Amniotic stem cell (primary cell): Measurements from ENCODE around the gene FBXW5.
A peak's percentile ranks its signal among the peaks of the same experiment; 100 is the strongest.

Source experiments
- DNase-seq: peaks from one replicate; lab custom pipeline; 2025; lab: John Stamatoyannopoulos, UW

The FBXW5 gene

GRCh38 chr9:136960938-136961275, 16.4 kb upstream of the FBXW5 start:
- DNase-seq, result no peak

GRCh38 chr9:136960212-136960937, 15.8 kb upstream of the FBXW5 start:
- no peak for DNase-seq

- DNase-seq, result no peak
Observed at GRCh38 chr9:136958898-136959850, 14.6 kb upstream of the FBXW5 start.

- no peak for DNase-seq
Observed at GRCh38 chr9:136958473-136958872, 13.9 kb upstream of the FBXW5 start.

- DNase-seq, result no peak
Observed at GRCh38 chr9:136957901-136958300, 13.4 kb upstream of the FBXW5 start.

GRCh38 chr9:136957461-136957860, 12.9 kb upstream of the FBXW5 start:
- DNase-seq, result no peak

GRCh38 chr9:136956604-136957003, 12.1 kb upstream of the FBXW5 start:
- DNase-seq, result no peak

GRCh38 chr9:136955943-136956335, 11.4 kb upstream of the FBXW5 start:
- no peak for DNase-seq

GRCh38 chr9:136955202-136955942, 10.8 kb upstream of the FBXW5 start:
- DNase-seq, result no peak

GRCh38 chr9:136954270-136955083, 9.9 kb upstream of the FBXW5 start:
- DNase-seq, result no peak

GRCh38 chr9:136953771-136954269, 9.3 kb upstream of the FBXW5 start:
- DNase-seq, result no peak

- DNase-seq, result no peak
Observed at GRCh38 chr9:136952876-136953770, 8.6 kb upstream of the FBXW5 start.

GRCh38 chr9:136952321-136952850, 7.8 kb upstream of the FBXW5 start:
- DNase-seq, result no peak

- DNase-seq, result no peak
Observed at GRCh38 chr9:136951541-136952320, 7.2 kb upstream of the FBXW5 start, which contains the start of gene LCN12. Gene LCN12 (plus strand): TSS chr9:136952273. CDS start chr9:136952328, 55 bp downstream.

GRCh38 chr9:136950656-136951276, 6.2 kb upstream of the FBXW5 start:
- no peak for DNase-seq

- DNase-seq, result peak; percentile 57
Observed at GRCh38 chr9:136949817-136950655, 5.5 kb upstream of the FBXW5 start.

GRCh38 chr9:136949239-136949816, 4.8 kb upstream of the FBXW5 start:
- no peak for DNase-seq
